GM12874 (cell line): Measurements from ENCODE around the gene TAB2.

ENCODE experiments used
- TF ChIP-seq, protein P1 (sequence below): IDR thresholded peaks from 2 replicates; pipeline ENCODE4 v1.5.1; 2011; ENCODE audit warnings: low read depth, mild to moderate bottlenecking, control low read depth, low read length, moderate library complexity; ENCODE audit not compliant: insufficient read depth

The TAB2 gene

DNA sequence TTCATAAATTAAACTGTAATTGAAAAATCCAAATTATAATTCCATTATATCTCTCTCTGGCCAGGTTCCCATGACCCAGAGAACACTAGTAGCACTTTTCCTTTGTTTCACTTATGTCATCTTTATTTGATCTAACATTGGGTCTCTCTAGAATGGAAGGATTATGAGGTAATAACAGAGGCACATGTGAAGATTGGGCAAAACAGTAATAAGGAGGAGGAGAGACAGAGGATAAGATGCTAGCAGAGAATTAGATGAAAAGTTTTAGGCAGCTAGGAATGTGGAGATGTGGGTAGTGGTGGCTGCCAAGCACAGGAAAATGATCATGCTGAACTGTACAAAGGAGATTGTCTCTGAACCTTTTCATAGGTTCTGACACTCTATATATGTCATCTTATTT lies 3.3 kb downstream of the TAB2 start:
- TF ChIP-seq, protein P1, sequence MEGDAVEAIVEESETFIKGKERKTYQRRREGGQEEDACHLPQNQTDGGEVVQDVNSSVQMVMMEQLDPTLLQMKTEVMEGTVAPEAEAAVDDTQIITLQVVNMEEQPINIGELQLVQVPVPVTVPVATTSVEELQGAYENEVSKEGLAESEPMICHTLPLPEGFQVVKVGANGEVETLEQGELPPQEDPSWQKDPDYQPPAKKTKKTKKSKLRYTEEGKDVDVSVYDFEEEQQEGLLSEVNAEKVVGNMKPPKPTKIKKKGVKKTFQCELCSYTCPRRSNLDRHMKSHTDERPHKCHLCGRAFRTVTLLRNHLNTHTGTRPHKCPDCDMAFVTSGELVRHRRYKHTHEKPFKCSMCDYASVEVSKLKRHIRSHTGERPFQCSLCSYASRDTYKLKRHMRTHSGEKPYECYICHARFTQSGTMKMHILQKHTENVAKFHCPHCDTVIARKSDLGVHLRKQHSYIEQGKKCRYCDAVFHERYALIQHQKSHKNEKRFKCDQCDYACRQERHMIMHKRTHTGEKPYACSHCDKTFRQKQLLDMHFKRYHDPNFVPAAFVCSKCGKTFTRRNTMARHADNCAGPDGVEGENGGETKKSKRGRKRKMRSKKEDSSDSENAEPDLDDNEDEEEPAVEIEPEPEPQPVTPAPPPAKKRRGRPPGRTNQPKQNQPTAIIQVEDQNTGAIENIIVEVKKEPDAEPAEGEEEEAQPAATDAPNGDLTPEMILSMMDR: no peak

DNA sequence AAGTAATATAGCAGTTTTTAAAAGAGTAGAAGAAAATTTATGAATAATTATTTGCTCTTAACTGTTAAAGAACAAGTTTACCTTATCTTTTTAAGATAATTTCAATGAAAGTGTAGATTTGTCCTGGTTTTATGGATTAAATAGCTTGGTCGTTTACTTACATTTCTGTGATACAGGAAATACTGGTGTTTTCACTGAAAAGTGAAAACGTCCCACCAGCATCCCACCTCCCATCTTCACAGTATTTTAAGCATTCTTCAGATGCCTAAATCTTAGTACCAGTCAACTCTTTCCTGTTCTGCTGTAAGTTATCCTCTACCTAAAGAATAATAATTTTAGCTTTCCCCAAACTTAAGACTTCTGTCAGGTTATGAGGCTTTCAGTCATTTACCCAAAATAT lies 5.8 kb downstream of the TAB2 start:
- TF ChIP-seq, protein P1: no peak

DNA sequence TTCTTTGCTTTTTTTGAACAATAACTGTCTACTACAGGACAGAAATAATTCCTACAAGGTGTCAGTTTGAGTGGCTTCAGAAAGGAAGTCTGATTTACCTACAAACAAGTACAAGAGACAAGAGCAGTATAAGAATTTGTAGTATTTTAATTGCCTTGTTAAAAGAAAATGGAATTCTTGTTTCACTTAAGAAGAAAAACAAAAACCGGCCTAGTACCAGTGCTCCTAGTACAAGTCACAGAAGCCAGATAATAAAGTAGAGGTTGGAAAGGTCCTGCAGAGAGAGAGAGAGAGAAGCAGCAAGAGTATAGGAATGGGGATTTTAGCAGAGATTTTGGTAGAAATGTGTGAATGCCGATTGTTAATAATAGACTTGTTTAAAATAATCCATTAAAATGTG lies 6.4 kb downstream of the TAB2 start:
- TF ChIP-seq, protein P1: no peak

DNA sequence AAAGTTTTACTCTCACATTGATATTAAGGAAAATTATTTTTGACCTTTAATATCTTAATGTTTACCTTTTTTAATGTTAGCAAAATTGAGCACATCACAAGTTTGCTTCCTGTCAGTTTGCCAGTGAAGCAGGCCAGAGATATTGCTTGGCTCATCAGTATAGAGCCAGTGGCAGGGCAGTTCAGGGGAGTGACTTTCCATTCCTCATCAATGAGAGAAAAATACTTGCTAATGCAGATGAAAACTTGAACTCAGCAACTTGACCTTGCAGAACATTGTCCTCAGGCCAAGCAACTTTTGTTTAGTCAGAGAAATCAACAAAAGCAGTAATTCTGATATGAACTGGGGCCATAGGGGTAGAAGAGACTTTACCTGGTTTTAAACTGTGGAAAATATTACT lies 6.9 kb downstream of the TAB2 start:
- TF ChIP-seq, protein P1: no peak

DNA sequence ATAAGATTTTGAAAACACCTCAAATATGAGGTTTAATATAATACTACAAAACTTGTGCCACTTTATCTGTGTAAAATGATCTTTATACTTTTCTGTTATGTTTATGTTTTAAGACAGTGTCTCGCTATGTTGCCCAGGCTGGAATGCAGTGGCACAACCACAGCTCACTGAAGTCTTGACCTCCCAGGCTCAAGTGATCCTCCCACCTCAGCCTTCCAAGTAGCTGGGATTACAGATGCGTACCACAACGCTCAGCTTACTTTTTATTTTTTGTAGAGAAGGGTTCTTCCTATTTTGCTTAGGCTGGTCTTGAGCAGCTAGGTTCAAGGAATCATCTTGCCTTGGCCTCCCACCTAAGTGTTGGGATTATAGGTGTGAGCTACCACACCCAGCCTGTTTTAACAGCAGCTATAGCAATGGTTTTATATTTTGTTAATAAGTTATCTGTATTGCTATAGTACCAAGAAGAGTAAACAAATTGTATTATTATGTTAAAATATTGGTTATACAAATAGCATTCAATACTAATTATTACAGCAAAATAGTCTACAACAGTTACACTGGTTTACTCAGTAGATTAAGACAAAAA lies 8.2 kb downstream of the TAB2 start:
- TF ChIP-seq, protein P1: no peak

DNA sequence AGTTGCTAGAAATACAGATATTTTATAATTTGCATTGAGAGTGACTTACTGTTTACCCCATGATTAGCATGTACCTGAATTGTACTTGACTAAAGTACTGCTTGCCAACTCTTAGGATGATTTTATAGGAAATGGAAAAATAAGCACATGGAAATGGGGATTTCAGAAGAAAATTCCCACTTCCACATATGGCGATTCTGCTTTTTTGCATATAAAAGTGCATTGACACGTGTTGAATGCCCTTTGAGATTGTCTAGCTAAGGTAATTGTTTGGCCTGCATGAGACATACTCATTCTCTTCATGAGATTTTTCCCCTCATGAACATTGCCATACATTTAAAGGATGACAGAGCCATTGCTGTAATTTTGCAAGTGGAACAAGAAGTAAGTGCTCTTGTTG lies 10.1 kb downstream of the TAB2 start:
- TF ChIP-seq, protein P1: no peak

DNA sequence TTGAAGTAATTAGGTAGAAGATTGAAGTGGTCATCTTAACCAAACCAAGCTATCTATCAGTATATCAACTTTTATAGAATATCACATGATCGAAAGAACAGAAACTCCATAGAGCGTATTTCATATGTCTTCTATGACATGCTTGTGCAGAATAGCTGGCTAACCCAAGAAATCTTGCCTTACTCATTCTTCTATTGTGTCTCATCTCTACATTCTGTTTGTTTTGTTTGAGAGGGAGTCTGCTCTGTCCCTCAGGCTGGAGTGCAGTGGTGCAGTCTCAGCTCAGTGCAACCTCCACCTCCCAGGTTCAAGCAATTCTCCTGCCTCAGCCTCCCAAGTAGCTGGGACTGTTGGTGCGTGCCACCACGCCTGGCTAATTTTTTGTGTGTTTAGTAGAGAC lies 10.6 kb downstream of the TAB2 start:
- TF ChIP-seq, protein P1: no peak

DNA sequence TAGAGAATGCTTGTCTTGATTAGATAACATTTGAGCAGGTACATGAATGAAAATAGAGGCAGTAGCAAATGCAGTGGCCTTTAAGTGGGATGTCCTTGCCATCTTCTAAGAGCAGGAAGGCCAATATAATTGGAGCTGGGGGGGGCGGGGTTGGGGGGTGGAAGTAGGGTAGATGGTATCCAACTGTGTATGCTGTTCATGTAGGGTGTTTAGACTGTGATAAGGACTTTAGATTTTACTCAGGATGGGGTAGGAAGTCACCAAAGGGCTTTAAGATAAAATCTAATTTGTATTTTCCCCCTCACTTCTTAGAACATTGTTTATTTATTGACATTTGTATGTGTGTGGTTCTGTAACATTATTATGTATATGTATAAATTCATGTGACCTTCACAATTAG lies 12.0 kb downstream of the TAB2 start:
- TF ChIP-seq, protein P1: no peak
